ENCODE measurements around the gene VASH2.

DNA sequence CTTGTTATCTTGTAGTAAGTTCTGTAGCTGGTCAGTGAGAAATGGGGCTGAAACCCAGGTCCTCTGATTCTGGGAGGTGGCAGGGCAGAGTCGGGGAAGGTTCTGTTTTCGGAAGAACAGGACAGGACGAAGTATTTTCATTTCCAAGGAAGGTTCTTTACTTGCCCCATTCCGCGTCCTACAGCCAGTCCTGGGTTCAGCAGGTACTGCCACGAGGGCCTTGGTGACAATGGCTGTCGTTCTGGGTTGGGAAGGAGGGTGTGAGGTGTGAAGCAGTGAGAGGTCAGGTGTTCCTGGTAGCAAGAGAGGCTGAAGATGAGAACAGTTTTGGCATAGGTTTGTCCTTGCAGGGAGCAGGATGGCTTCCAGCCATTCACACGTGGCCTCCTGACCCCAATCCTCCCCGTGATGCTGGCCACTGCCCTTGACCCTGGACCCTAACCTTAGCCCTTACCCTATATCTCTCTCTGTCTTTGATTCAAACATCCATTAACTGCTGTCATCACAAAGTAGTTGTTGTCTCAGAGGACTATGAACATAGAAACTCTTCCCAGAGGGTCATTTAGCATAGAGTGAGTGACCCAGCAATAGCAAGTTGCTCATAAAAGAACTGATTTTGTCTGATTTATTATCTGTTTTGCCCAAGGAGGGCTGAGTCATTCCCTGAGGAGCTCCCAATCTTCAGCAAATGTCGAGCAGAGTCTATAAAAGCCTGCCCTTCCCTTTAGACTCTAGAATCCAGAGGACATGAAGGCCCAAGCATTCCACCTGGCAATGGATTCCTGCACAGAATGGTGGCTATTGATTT is 25.0 kb downstream of the VASH2 start:
- TF ChIP-seq EP300 (IDR thresholded peaks at IDR 0.05) = no peak
- TF ChIP-seq, protein P1, sequence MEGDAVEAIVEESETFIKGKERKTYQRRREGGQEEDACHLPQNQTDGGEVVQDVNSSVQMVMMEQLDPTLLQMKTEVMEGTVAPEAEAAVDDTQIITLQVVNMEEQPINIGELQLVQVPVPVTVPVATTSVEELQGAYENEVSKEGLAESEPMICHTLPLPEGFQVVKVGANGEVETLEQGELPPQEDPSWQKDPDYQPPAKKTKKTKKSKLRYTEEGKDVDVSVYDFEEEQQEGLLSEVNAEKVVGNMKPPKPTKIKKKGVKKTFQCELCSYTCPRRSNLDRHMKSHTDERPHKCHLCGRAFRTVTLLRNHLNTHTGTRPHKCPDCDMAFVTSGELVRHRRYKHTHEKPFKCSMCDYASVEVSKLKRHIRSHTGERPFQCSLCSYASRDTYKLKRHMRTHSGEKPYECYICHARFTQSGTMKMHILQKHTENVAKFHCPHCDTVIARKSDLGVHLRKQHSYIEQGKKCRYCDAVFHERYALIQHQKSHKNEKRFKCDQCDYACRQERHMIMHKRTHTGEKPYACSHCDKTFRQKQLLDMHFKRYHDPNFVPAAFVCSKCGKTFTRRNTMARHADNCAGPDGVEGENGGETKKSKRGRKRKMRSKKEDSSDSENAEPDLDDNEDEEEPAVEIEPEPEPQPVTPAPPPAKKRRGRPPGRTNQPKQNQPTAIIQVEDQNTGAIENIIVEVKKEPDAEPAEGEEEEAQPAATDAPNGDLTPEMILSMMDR (IDR thresholded peaks at IDR 0.05) = no peak
